Karpas-422 (cell line): ENCODE results near the gene PROB1. TPM values are rescaled to one million over a fixed set of nuclear protein-coding genes. Genes with fewer than 3 reads are reported as not detected.
"Not testable (repeated sequence)": the region's sequence is repeated elsewhere in the genome, so short reads cannot be mapped to it uniquely, and the experiment has no call there.

ENCODE experiments used
- DNase-seq: peaks from one replicate; pipeline ENCODE4 v3.0.0-alpha.2; 2015
- H2AFZ ChIP-seq: fragments of 200-600 bp; sonication (generic); 2 replicates; pipeline ENCODE4 v1.6.1; 2014; ENCODE audit warnings: antibody characterized with exemption, low read length, mixed read lengths
- H3K27ac ChIP-seq: fragments of 200-600 bp; sonication (generic); 2 replicates; pipeline ENCODE4 v1.5.1; 2014; ENCODE audit warnings: mild to moderate bottlenecking, low read length, moderate library complexity
- H3K27me3 ChIP-seq: fragments of 200-600 bp; sonication (generic); 2 replicates; pipeline ENCODE4 v1.6.1; 2014; ENCODE audit warnings: low read length, mixed read lengths
- H3K36me3 ChIP-seq: fragments of 200-600 bp; sonication (generic); 2 replicates; pipeline ENCODE4 v1.6.1; 2014; ENCODE audit warnings: low read length, mixed read lengths; ENCODE audit not compliant: insufficient read depth
- H3K4me1 ChIP-seq: fragments of 200-600 bp; sonication (generic); 2 replicates; pipeline ENCODE4 v1.6.1; 2014; ENCODE audit warnings: mild to moderate bottlenecking, low read length, mixed read lengths
- H3K4me2 ChIP-seq: fragments of 200-600 bp; sonication (generic); 2 replicates; pipeline ENCODE4 v1.6.1; 2014; ENCODE audit warnings: low read length, low read depth, mild to moderate bottlenecking; ENCODE audit not compliant: poor library complexity, severe bottlenecking
- H3K4me3 ChIP-seq: fragments of 200-600 bp; sonication (generic); 2 replicates; pipeline ENCODE4 v1.5.1; 2014; ENCODE audit warnings: mild to moderate bottlenecking, antibody characterized with exemption, low read length, mixed read lengths
- H3K79me2 ChIP-seq: fragments of 200-600 bp; sonication (generic); 2 replicates; pipeline ENCODE4 v1.6.1; 2014; ENCODE audit warnings: mild to moderate bottlenecking, low read length, mixed read lengths
- H3K9ac ChIP-seq: fragments of 200-600 bp; sonication (generic); 2 replicates; pipeline ENCODE4 v1.6.0; 2014; ENCODE audit warnings: low read length
- H3K9me2 ChIP-seq: fragments of 200-600 bp; sonication (generic), shearing (Covaris generic); replicated peaks from 2 replicates; pipeline ENCODE4 v1.6.0; 2014; ENCODE audit warnings: mild to moderate bottlenecking, low read length, moderate library complexity; ENCODE audit not compliant: insufficient read depth
- H3K9me3 ChIP-seq: fragments of 300-700, 200-600 bp; sonication (generic); 2 replicates; pipeline ENCODE4 v1.6.1; 2014; ENCODE audit warnings: low read length, mixed read lengths
- H4K20me1 ChIP-seq: fragments of 200-600 bp; sonication (generic); 2 replicates; pipeline ENCODE4 v1.6.1; 2014; ENCODE audit warnings: mild to moderate bottlenecking, antibody characterized with exemption, low read length, low read depth; ENCODE audit not compliant: insufficient read depth
- total RNA-seq: library from RNA; depleted of rRNA; stranded (reverse); fragments of >200 nt; shearing (Covaris generic); gene quantifications from 2 replicates; pipeline ENCODE4 v1.2.3, GENCODE V29; 2014; ENCODE audit warnings: low replicate concordance

PROB1 gene
- total RNA-seq, 1 experiment from 2014 or later: 0.78 TPM

- Histone ChIP-seq H3K4me2 (no peak overlapping the region), H3K36me3 (peaks cover 33% of the 10 kb centered on the region; the same call in 1 of the 2 replicates), H3K79me2 (no peaks in the 10 kb centered on the region; the same call in 1 of the 2 replicates), H3K27me3 (no peaks in the 10 kb centered on the region), H2AFZ (no peak overlapping the region), H4K20me1 (no peaks in the 10 kb centered on the region), H3K9me3 (no peaks in the 10 kb centered on the region), H3K4me3 (no peak overlapping the region), H3K9ac (no peak overlapping the region), H3K9me2 (no peaks in the 10 kb centered on the region), H3K4me1 (peaks cover 4% of the 10 kb centered on the region; the same call in 1 of the 2 replicates), H3K27ac (no peak overlapping the region)
- no peak for DNase-seq
These were observed 25.7 kb downstream of the PROB1 start for GRCh38 chr5:139369181-139369580.

- no peak overlapping the region for H3K27ac ChIP-seq
- H3K9me2 ChIP-seq: no peaks in the 10 kb centered on the region
- DNase-seq: no peak
- peaks cover 4% of the 10 kb centered on the region for H3K79me2 ChIP-seq
- H3K9ac ChIP-seq: no peak overlapping the region
- H3K9me3 ChIP-seq: no peaks in the 10 kb centered on the region
- H2AFZ ChIP-seq: no peak overlapping the region
- H4K20me1 ChIP-seq: peaks cover 5% of the 10 kb centered on the region; the same call in 1 of the 2 replicates
- no peak overlapping the region for H3K4me2 ChIP-seq
- no peaks in the 10 kb centered on the region for H3K27me3 ChIP-seq
- no peak overlapping the region for H3K4me3 ChIP-seq
- peaks cover 4% of the 10 kb centered on the region; the same call in 1 of the 2 replicates for H3K4me1 ChIP-seq
- H3K36me3 ChIP-seq: peaks cover 38% of the 10 kb centered on the region
These were observed 26.3 kb downstream of the PROB1 start for GRCh38 chr5:139368613-139369012.

GRCh38 chr5:139364466-139364865 lies 30.4 kb downstream of the PROB1 start:
- DNase-seq: no peak
- no peaks in the 10 kb centered on the region for H3K9me3 ChIP-seq
- H3K79me2 ChIP-seq: peaks cover 41% of the 10 kb centered on the region
- no peak overlapping the region for H3K9ac ChIP-seq
- no peak overlapping the region for H3K4me2 ChIP-seq
- H3K4me3 ChIP-seq: no peak overlapping the region
- no peak overlapping the region for H2AFZ ChIP-seq
- no peaks in the 10 kb centered on the region for H3K9me2 ChIP-seq
- H4K20me1 ChIP-seq: peaks cover 13% of the 10 kb centered on the region
- no peak overlapping the region for H3K27ac ChIP-seq
- H3K36me3 ChIP-seq: peaks cover 34% of the 10 kb centered on the region
- no peaks in the 10 kb centered on the region for H3K27me3 ChIP-seq
- H3K4me1 ChIP-seq: peaks cover 4% of the 10 kb centered on the region; the same call in 1 of the 2 replicates

- Histone ChIP-seq H2AFZ (no peak overlapping the region), H3K9ac (no peak overlapping the region), H3K4me2 (no peak overlapping the region), H3K36me3 (peaks cover 32% of the 10 kb centered on the region), H3K27ac (no peak overlapping the region), H3K79me2 (peaks cover 46% of the 10 kb centered on the region), H3K9me2 (no peaks in the 10 kb centered on the region), H3K4me3 (no peak overlapping the region), H3K9me3 (no peaks in the 10 kb centered on the region), H3K4me1 (peaks cover 3% of the 10 kb centered on the region; the same call in 1 of the 2 replicates), H4K20me1 (peaks cover 18% of the 10 kb centered on the region), H3K27me3 (no peaks in the 10 kb centered on the region)
- DNase-seq: no peak
These were observed 31.0 kb downstream of the PROB1 start for GRCh38 chr5:139363937-139364336.

- H3K9me2 ChIP-seq: no peaks in the 10 kb centered on the region
- peaks cover 27% of the 10 kb centered on the region for H4K20me1 ChIP-seq
- H3K36me3 ChIP-seq: peaks cover 21% of the 10 kb centered on the region
- no peaks in the 10 kb centered on the region for H3K4me1 ChIP-seq
- no peak overlapping the region for H3K4me2 ChIP-seq
- peaks cover 66% of the 10 kb centered on the region for H3K79me2 ChIP-seq
- no peak overlapping the region for H3K9ac ChIP-seq
- no peak overlapping the region for H3K27ac ChIP-seq
- H3K9me3 ChIP-seq: no peaks in the 10 kb centered on the region
- H3K27me3 ChIP-seq: no peaks in the 10 kb centered on the region
- H3K4me3 ChIP-seq: no peak overlapping the region
- DNase-seq: no peak
- no peak overlapping the region for H2AFZ ChIP-seq
These were observed 33.0 kb downstream of the PROB1 start for GRCh38 chr5:139361835-139362429.

- Histone ChIP-seq H4K20me1 (peaks cover 29% of the 10 kb centered on the region), H3K79me2 (peaks cover 82% of the 10 kb centered on the region), H3K4me2 (no peak overlapping the region), H3K4me1 (no peaks in the 10 kb centered on the region), H3K9me3 (no peaks in the 10 kb centered on the region), H2AFZ (no peak overlapping the region), H3K36me3 (peaks cover 14% of the 10 kb centered on the region), H3K27me3 (no peaks in the 10 kb centered on the region), H3K9ac (no peak overlapping the region), H3K27ac (no peak overlapping the region), H3K9me2 (no peaks in the 10 kb centered on the region), H3K4me3 (no peak overlapping the region)
- no peak for DNase-seq
These were observed 34.5 kb downstream of the PROB1 start for GRCh38 chr5:139360384-139360783.

- no peak overlapping the region for H3K4me3 ChIP-seq
- H3K4me1 ChIP-seq: no peaks in the 10 kb centered on the region
- no peaks in the 10 kb centered on the region for H3K27me3 ChIP-seq
- H3K9ac ChIP-seq: no peak overlapping the region
- no peak overlapping the region for H2AFZ ChIP-seq
- no peak overlapping the region for H3K27ac ChIP-seq
- no peak overlapping the region for H3K4me2 ChIP-seq
- H3K9me2 ChIP-seq: no peaks in the 10 kb centered on the region
- peaks cover 95% of the 10 kb centered on the region for H3K79me2 ChIP-seq
- H4K20me1 ChIP-seq: peaks cover 27% of the 10 kb centered on the region; the same call in 1 of the 2 replicates
- no peak for DNase-seq
- peaks cover 15% of the 10 kb centered on the region for H3K36me3 ChIP-seq
- no peaks in the 10 kb centered on the region for H3K9me3 ChIP-seq
These were observed 36.8 kb downstream of the PROB1 start for GRCh38 chr5:139358064-139358463.

GRCh38 chr5:139355900-139356299 lies 39.0 kb downstream of the PROB1 start:
- H3K79me2 ChIP-seq: peaks cover 100% of the 10 kb centered on the region
- H3K4me2 ChIP-seq, H3K9me2 ChIP-seq, H3K4me3 ChIP-seq, H2AFZ ChIP-seq, H3K27ac ChIP-seq, DNase-seq, H3K9ac ChIP-seq, H3K4me1 ChIP-seq, H3K9me3 ChIP-seq, H3K27me3 ChIP-seq: not testable (repeated sequence)
- H4K20me1 ChIP-seq: peaks cover 32% of the 10 kb centered on the region; the same call in 1 of the 2 replicates
- H3K36me3 ChIP-seq: peaks cover 24% of the 10 kb centered on the region
